ENCODE measurements around the gene SLC25A13. TPM values are rescaled to one million over a fixed set of nuclear protein-coding genes. Genes with fewer than 3 reads are reported as not detected.
"Not testable (repeated sequence)": the region's sequence is repeated elsewhere in the genome, so short reads cannot be mapped to it uniquely, and the experiment has no call there.

SLC25A13 gene
- total RNA-seq, 1 experiment from 2014 or later: 77.2 TPM

DNA sequence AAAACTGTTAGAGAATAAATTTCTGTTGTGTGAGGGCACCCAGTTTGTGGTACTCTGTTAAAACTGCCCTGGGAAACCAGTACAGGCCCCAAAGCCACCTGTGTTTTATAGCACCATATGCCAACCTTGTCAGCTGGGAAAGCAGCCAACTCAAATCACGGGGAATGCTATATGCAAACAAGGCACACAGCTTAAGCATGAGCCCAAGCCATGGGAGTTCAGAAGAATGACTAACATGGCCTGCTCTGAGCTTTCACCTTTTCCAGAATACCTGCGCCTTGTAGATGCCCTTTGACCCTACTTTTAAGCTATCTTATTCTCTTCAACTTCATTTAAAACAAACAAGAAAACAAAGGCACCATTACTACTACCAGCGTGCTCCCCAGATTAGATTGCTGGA, 5.5 kb upstream of the SLC25A13 start:
- no peak overlapping the region for H3K4me3 Mint-ChIP-seq
- H3K27ac Mint-ChIP-seq: no peak overlapping the region
- DNase-seq (ENCODE audit: low spot score): no peak
- TF ChIP-seq TEAD1 (CRISPR knock-in tag; IDR thresholded peaks at IDR 0.05) (no peak), ZNF317 (CRISPR knock-in tag; IDR thresholded peaks at IDR 0.05; ENCODE audit: borderline replicate concordance, low read depth) (no peak), GABPB1 (CRISPR knock-in tag; IDR thresholded peaks at IDR 0.05) (0 out of 2 replicates have a peak, but pooled peaks have one; percentile 12)
- peaks cover 4% of the 10 kb centered on the region for H3K27me3 Mint-ChIP-seq (ENCODE audit: low read depth)
- peaks cover 10% of the 10 kb centered on the region for H3K9me3 Mint-ChIP-seq
- POLR2A ChIA-PET: no interaction called here
- ATAC-seq: no peak
- no peaks in the 10 kb centered on the region for H3K36me3 Mint-ChIP-seq
- peaks cover 9% of the 10 kb centered on the region; the same call in 1 of the 2 replicates for H3K4me1 Mint-ChIP-seq
- CTCF ChIA-PET: interaction anchor here (0.9 kb wide), 1 partner anchor 103 kb away, joined by 3 read pairs; no protein-coding TSS in a partner anchor

DNA sequence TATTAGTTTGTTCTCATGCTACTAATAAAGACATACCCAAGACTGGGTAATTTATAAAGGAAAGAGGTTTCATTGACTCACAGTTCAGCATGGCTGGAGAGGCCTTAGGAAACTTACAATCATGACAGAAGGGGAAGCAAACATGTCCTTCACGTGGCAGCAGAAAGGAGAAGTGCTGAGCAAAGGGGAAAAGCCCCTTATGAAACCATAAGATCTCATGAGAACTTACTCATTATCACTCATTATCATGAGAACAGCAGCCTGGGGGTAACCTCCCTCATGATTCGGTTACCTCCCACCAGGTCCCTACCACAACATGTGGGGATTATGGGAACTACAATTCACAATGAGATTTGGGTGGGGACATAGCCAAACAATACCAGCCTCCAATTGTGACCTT, 4.9 kb upstream of the SLC25A13 start:
- H3K4me1 Mint-ChIP-seq: peaks cover 12% of the 10 kb centered on the region; the same call in 1 of the 2 replicates
- H3K4me3 Mint-ChIP-seq; H3K27ac Mint-ChIP-seq; ATAC-seq; CTCF ChIA-PET; POLR2A ChIA-PET; H3K27me3 Mint-ChIP-seq (ENCODE audit: low read depth); H3K36me3 Mint-ChIP-seq; DNase-seq (ENCODE audit: low spot score); H3K9me3 Mint-ChIP-seq: not testable (repeated sequence)

DNA sequence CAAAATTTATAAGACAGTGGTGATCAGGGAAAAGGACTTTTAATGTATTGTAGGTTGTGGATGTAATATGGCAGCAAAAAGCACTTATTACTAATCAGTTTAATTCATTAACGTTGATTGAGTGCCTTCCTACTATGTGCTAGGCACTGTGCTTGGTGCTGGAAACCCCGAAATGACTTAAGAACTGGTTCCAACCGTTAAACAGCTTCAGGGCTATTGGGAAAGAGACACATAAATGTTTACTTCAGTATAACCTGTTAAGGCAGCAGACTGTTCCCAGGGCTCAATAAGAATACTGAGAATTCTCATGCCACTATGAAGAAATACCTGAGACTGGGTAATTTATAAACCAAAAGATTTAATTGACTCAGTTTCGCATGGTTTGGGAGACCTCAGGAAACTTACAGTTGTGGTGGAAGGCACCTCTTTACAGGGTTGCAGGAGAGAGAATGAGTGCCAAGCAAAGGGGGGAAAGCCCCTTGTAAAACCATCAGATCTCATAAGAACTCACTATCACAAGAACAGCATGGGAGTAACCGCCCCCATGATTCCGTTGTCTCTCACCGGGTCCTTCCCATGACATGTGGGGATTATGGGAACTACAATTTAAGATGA, 1.1 kb upstream of the SLC25A13 start:
- Mint-ChIP-seq H3K27ac (no peak overlapping the region), H3K27me3 (ENCODE audit: low read depth) (peaks cover 4% of the 10 kb centered on the region; the same call in 1 of the 2 replicates), H3K36me3 (no peaks in the 10 kb centered on the region), H3K4me1 (peaks cover 33% of the 10 kb centered on the region), H3K4me3 (peak overlapping the region; percentile 82), H3K9me3 (peaks cover 10% of the 10 kb centered on the region)
- DNase-seq (ENCODE audit: low spot score) (no peak), ATAC-seq (no peak)
- CTCF ChIA-PET: no interaction called here
- POLR2A ChIA-PET: interaction anchor here (0.7 kb wide), 1 partner anchor 405 kb away, joined by 3 read pairs; no protein-coding TSS in a partner anchor
- TF ChIP-seq ZNF423 (CRISPR knock-in tag; IDR thresholded peaks at IDR 0.05) (no peak), ELF4 (CRISPR knock-in tag; IDR thresholded peaks at IDR 0.05; ENCODE audit: low read depth) (no peak), ATF1 (CRISPR knock-in tag; IDR thresholded peaks at IDR 0.05) (no peak), HMGA2 (CRISPR knock-in tag; IDR thresholded peaks at IDR 0.05) (no peak), ZNF671 (CRISPR knock-in tag; IDR thresholded peaks at IDR 0.05) (no peak)
- TF ChIP-seq, protein P1, sequence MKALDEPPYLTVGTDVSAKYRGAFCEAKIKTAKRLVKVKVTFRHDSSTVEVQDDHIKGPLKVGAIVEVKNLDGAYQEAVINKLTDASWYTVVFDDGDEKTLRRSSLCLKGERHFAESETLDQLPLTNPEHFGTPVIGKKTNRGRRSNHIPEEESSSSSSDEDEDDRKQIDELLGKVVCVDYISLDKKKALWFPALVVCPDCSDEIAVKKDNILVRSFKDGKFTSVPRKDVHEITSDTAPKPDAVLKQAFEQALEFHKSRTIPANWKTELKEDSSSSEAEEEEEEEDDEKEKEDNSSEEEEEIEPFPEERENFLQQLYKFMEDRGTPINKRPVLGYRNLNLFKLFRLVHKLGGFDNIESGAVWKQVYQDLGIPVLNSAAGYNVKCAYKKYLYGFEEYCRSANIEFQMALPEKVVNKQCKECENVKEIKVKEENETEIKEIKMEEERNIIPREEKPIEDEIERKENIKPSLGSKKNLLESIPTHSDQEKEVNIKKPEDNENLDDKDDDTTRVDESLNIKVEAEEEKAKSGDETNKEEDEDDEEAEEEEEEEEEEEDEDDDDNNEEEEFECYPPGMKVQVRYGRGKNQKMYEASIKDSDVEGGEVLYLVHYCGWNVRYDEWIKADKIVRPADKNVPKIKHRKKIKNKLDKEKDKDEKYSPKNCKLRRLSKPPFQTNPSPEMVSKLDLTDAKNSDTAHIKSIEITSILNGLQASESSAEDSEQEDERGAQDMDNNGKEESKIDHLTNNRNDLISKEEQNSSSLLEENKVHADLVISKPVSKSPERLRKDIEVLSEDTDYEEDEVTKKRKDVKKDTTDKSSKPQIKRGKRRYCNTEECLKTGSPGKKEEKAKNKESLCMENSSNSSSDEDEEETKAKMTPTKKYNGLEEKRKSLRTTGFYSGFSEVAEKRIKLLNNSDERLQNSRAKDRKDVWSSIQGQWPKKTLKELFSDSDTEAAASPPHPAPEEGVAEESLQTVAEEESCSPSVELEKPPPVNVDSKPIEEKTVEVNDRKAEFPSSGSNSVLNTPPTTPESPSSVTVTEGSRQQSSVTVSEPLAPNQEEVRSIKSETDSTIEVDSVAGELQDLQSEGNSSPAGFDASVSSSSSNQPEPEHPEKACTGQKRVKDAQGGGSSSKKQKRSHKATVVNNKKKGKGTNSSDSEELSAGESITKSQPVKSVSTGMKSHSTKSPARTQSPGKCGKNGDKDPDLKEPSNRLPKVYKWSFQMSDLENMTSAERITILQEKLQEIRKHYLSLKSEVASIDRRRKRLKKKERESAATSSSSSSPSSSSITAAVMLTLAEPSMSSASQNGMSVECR (CRISPR knock-in tag; IDR thresholded peaks at IDR 0.05; ENCODE audit: borderline replicate concordance): no peak

DNA sequence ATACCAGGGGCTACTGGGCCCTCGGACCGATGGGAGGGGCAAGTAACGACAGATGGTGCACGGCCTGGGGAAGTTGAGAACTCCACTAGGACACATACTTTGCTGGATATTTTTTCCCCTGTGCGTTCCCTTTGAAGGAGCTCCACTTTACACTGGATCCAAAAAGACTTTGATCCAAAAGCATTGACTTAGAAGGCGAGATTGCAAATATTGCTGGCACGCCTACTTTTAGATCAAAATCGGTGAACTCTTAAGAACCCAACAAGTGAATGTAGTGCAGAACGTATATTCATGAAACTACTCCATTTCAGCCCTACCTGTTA, 436 bp upstream of the SLC25A13 start:
- H3K4me3 Mint-ChIP-seq: peak overlapping the region; percentile 82
- DNase-seq (ENCODE audit: low spot score) (no peak), ATAC-seq (no peak)
- no peak for TF ChIP-seq NFYB (CRISPR knock-in tag; conservative IDR thresholded peaks at IDR 0.05; ENCODE audit: low read depth)
- TF ChIP-seq ATF1 (CRISPR knock-in tag; IDR thresholded peaks at IDR 0.05): 0 out of 2 replicates have a peak, but pooled peaks have one; percentile 8
- TF ChIP-seq, protein P2, sequence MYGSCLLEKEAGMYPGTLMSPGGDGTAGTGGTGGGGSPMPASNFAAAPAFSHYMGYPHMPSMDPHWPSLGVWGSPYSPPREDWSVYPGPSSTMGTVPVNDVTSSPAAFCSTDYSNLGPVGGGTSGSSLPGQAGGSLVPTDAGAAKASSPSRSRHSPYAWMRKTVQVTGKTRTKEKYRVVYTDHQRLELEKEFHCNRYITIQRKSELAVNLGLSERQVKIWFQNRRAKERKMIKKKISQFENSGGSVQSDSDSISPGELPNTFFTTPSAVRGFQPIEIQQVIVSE (CRISPR knock-in tag; IDR thresholded peaks at IDR 0.05; ENCODE audit: borderline replicate concordance): no peak
- TF ChIP-seq NFATC4 (CRISPR knock-in tag; IDR thresholded peaks at IDR 0.05): no peak
- H3K27me3 Mint-ChIP-seq (ENCODE audit: low read depth): peaks cover 4% of the 10 kb centered on the region; the same call in 1 of the 2 replicates
- CTCF ChIA-PET: no interaction called here
- peaks cover 37% of the 10 kb centered on the region for H3K4me1 Mint-ChIP-seq
- H3K9me3 Mint-ChIP-seq: peaks cover 10% of the 10 kb centered on the region
- POLR2A ChIA-PET: interaction anchor here (0.7 kb wide), 1 partner anchor 404 kb away, joined by 3 read pairs; no protein-coding TSS in a partner anchor
- no peaks in the 10 kb centered on the region for H3K36me3 Mint-ChIP-seq
- H3K27ac Mint-ChIP-seq: peak overlapping the region; percentile 70
